Suppressor macrophage treated with lipopolysaccharide for 1 hour (primary cell): ENCODE data around the gene LRRC4C.
A peak's percentile ranks its signal among the peaks of the same experiment; 100 is the strongest.

Experiments
- DNase-seq, 3 donors: peaks; one replicate each; pipeline ENCODE4 v3.0.0-alpha.2; 2020 to 2022

Gene LRRC4C

GRCh38 chr11:40139536-40139935 is 1319.9 kb downstream of the LRRC4C start:
- DNase-seq, result no peak

GRCh38 chr11:40139066-40139465 is 1320.4 kb downstream of the LRRC4C start:
- DNase-seq, result no peak

- DNase-seq, result no peak
Observed at GRCh38 chr11:40134820-40135570, 1324.5 kb downstream of the LRRC4C start.

GRCh38 chr11:40133498-40133897 is 1326.0 kb downstream of the LRRC4C start:
- DNase-seq, result no peak

- DNase-seq, result no peak
Observed at GRCh38 chr11:40132912-40133311, 1326.5 kb downstream of the LRRC4C start.

GRCh38 chr11:40130427-40130826 is 1329.0 kb downstream of the LRRC4C start:
- DNase-seq, result no peak

- DNase-seq, result peak in 1 of 3 donors; percentile 7
Observed at GRCh38 chr11:40129266-40129665, 1330.2 kb downstream of the LRRC4C start.

GRCh38 chr11:40125054-40125453 is 1334.4 kb downstream of the LRRC4C start:
- peak in 2 of 3 donors; percentile 6 for DNase-seq

- no peak for DNase-seq
Observed at GRCh38 chr11:40119661-40120060, 1339.8 kb downstream of the LRRC4C start.

- DNase-seq, result no peak
Observed at GRCh38 chr11:40118780-40119179, 1340.7 kb downstream of the LRRC4C start.

- DNase-seq, result no peak
Observed at GRCh38 chr11:40118026-40118425, 1341.4 kb downstream of the LRRC4C start.

- DNase-seq, result no peak
Observed at GRCh38 chr11:40104941-40105550, 1354.4 kb downstream of the LRRC4C start.

- DNase-seq, result no peak
Observed at GRCh38 chr11:40100781-40101180, 1358.7 kb downstream of the LRRC4C start.

GRCh38 chr11:40100162-40100553 is 1359.3 kb downstream of the LRRC4C start:
- no peak for DNase-seq

- peak in 1 of 3 donors; percentile 10 for DNase-seq
Observed at GRCh38 chr11:40099426-40100161, 1359.9 kb downstream of the LRRC4C start.

GRCh38 chr11:40095446-40095845 is 1364.0 kb downstream of the LRRC4C start:
- no peak for DNase-seq

- no peak for DNase-seq
Observed at GRCh38 chr11:40094954-40095353, 1364.5 kb downstream of the LRRC4C start.

GRCh38 chr11:40080434-40080833 is 1379.0 kb downstream of the LRRC4C start:
- DNase-seq, result no peak
